Testis (tissue), 2 donors: ENCODE results near the gene MYBPHL.

Experiments used
- CTCF ChIP-seq, 3 experiments: fragments of 450-650 bp in 2 of 3; fragments of 200-600 bp in 1 of 3; sonication (generic) in 1 of 3; IDR thresholded peaks; one replicate each; pipeline ENCODE4 v1.5.1; 2016 to 2019; ENCODE audit warnings: antibody characterized with exemption in 3 of 3, mild to moderate bottlenecking in 2 of 3, moderate library complexity in 1 of 3
- POLR2A ChIP-seq: fragments of 450-650 bp; IDR thresholded peaks from one replicate; pipeline ENCODE4 v1.6.1; 2017; ENCODE audit warnings: antibody characterized with exemption, mild to moderate bottlenecking, moderate library complexity

GRCh38 chr1:109309347-109309746, 2.5 kb upstream of the MYBPHL start:
- TF ChIP-seq CTCF (IDR thresholded peaks at IDR 0.05) (no peak), POLR2A (no peak)
